ENCODE results near the gene CFAP45. TPM values are rescaled to one million over a fixed set of nuclear protein-coding genes. Genes with fewer than 3 reads are reported as not detected.
A peak's percentile ranks its signal among the peaks of the same experiment; 100 is the strongest.

The CFAP45 gene
- total and polyA plus RNA-seq, 9 of the 15 experiments (the other 6 are each of a cell fraction or from before 2014, with no cell fraction given): 0.65 to 2.4 (median 1.5) TPM

DNA sequence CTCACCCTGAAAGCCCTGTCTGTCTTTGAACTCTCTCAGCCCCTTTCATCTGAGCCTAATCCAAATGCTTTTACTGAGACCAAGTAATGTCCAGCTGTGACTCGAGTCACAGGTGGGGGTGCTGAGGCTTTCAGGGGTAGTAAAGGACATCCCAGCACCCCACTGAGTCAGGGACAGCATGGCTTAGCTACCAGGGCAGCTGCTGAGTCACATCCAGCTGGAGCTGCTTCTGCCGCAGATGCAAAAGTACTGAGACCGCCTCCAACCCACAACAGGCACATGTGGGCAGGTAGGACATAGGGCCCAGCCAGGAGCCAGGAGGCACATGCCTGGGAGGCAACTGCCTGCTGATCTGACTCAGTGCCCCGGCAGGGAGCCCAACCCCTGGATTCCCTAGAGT is 30.8 kb downstream of the CFAP45 start:
- FAIRE-seq: peak; percentile 84
- WGBS (ENCODE audit: insufficient coverage, low coverage, missing lambda C conversion rate): 7% methylated on average over 4 of the region's 4 CpGs
- Histone ChIP-seq H3K36me3 (ENCODE audit: control insufficient read depth, insufficient read depth, low read length) (no peaks in the 10 kb centered on the region), H3K4me2 (ENCODE audit: insufficient read depth, low read length) (peak overlapping the region; percentile 43), H3K27me3 (ENCODE audit: control insufficient read depth in 2 of 2, insufficient read depth in 2 of 2, low read length in 2 of 2) (peaks cover 2 to 21% of the 10 kb centered on the region in 2 experiments; a peak in 2 of 5 replicates), H4K20me1 (replicated peaks; ENCODE audit: control insufficient read depth, insufficient read depth, low read length) (no peaks in the 10 kb centered on the region; the same call in 1 of the 2 replicates), H3K27ac (ENCODE audit: extremely low read depth, low read depth, low read length) (no peak overlapping the region), H3K79me2 (ENCODE audit: control insufficient read depth, insufficient read depth, low read length) (no peaks in the 10 kb centered on the region), H3K4me1 (replicated peaks in 1 of 2; ENCODE audit: control insufficient read depth in 2 of 2, insufficient read depth in 2 of 2, low read length in 2 of 2) (peaks cover 13 to 15% of the 10 kb centered on the region in 2 experiments), H2AFZ (ENCODE audit: low read depth, low read length) (peak overlapping the region; percentile 67), H3K4me3 (no peak overlapping the region), H3K9ac (ENCODE audit: insufficient read depth in 1 of 2, low read depth in 2 of 2, low read length in 2 of 2) (peak overlapping the region; percentile 15 to 79; a peak in 2 of 4 replicates), H3K9me1 (ENCODE audit: control insufficient read depth, insufficient read depth, low read length) (no peaks in the 10 kb centered on the region), H3K9me3 (replicated peaks; ENCODE audit: control insufficient read depth, insufficient read depth, low read depth, low read length) (no peaks in the 10 kb centered on the region)
- no TSS peak for BruUV-seq (replicated peaks)
- in situ Hi-C loops (cut with MboI): no loop called here
- peak; percentile 56 to 64 (median 60) for DNase-seq (ENCODE audit: extremely low read depth in 1 of 4, low spot score in 3 of 4)
- ChIA-PET CTCF (ENCODE audit: low intra/inter-chr PET ratio) (no interaction called here), POLR2A (interaction anchor here (0.5 to 2.8 kb wide), 5 partner anchors 9 to 162 kb away, joined by 3 to 21 read pairs (median 3); no protein-coding TSS in a partner anchor)
- intact Hi-C loops (cut with micrococcal nuclease): no loop called here
- peak; percentile 70 for ATAC-seq
- TF ChIP-seq ZBTB8A (IDR thresholded peaks at IDR 0.05; ENCODE audit: partially characterized antibody) (no peak), BHLHE40 (IDR thresholded peaks at IDR 0.05; ENCODE audit: low read length) (peak; percentile 59; the same call in 1 of the 2 replicates), TFAP4 (CRISPR knock-in tag; IDR thresholded peaks at IDR 0.05; ENCODE audit: borderline replicate concordance) (peak; percentile 90), MAFF (IDR thresholded peaks at IDR 0.05; ENCODE audit: low read length) (0 out of 2 replicates have a peak, but pooled peaks have one; percentile 7), PTTG1 (tag; IDR thresholded peaks at IDR 0.05; ENCODE audit: low read depth) (no peak), ZNF316 (IDR thresholded peaks at IDR 0.05) (0 out of 2 replicates have a peak, but pooled peaks have one; percentile 27), NFE2 (IDR thresholded peaks at IDR 0.05; ENCODE audit: low read depth) (peak; percentile 69), SMARCE1 (IDR thresholded peaks at IDR 0.05) (0 out of 2 replicates have a peak, but pooled peaks have one; percentile 10), ZBTB7A (IDR thresholded peaks at IDR 0.05; ENCODE audit: borderline replicate concordance, control insufficient read depth, low read depth, low read length) (no peak), C11orf30 (IDR thresholded peaks at IDR 0.05; ENCODE audit: low read depth) (peak; percentile 49)
- TF ChIP-seq, protein P1, sequence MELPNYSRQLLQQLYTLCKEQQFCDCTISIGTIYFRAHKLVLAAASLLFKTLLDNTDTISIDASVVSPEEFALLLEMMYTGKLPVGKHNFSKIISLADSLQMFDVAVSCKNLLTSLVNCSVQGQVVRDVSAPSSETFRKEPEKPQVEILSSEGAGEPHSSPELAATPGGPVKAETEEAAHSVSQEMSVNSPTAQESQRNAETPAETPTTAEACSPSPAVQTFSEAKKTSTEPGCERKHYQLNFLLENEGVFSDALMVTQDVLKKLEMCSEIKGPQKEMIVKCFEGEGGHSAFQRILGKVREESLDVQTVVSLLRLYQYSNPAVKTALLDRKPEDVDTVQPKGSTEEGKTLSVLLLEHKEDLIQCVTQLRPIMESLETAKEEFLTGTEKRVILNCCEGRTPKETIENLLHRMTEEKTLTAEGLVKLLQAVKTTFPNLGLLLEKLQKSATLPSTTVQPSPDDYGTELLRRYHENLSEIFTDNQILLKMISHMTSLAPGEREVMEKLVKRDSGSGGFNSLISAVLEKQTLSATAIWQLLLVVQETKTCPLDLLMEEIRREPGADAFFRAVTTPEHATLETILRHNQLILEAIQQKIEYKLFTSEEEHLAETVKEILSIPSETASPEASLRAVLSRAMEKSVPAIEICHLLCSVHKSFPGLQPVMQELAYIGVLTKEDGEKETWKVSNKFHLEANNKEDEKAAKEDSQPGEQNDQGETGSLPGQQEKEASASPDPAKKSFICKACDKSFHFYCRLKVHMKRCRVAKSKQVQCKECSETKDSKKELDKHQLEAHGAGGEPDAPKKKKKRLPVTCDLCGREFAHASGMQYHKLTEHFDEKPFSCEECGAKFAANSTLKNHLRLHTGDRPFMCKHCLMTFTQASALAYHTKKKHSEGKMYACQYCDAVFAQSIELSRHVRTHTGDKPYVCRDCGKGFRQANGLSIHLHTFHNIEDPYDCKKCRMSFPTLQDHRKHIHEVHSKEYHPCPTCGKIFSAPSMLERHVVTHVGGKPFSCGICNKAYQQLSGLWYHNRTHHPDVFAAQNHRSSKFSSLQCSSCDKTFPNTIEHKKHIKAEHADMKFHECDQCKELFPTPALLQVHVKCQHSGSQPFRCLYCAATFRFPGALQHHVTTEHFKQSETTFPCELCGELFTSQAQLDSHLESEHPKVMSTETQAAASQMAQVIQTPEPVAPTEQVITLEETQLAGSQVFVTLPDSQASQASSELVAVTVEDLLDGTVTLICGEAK (IDR thresholded peaks at IDR 0.05): no peak
- TF ChIP-seq, protein P1 (CRISPR knock-in tag; IDR thresholded peaks at IDR 0.05): no peak
- TF ChIP-seq, protein P2, sequence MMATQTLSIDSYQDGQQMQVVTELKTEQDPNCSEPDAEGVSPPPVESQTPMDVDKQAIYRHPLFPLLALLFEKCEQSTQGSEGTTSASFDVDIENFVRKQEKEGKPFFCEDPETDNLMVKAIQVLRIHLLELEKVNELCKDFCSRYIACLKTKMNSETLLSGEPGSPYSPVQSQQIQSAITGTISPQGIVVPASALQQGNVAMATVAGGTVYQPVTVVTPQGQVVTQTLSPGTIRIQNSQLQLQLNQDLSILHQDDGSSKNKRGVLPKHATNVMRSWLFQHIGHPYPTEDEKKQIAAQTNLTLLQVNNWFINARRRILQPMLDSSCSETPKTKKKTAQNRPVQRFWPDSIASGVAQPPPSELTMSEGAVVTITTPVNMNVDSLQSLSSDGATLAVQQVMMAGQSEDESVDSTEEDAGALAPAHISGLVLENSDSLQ (IDR thresholded peaks at IDR 0.05): no peak

Measured in K562 (cell line).